GM12878 (cell line): ENCODE data around the gene SNX13. TPM values are rescaled to one million over a fixed set of nuclear protein-coding genes. Genes with fewer than 3 reads are reported as not detected.

Source experiments
- ATAC-seq: fragments of 200-7000 bp; cut with Tn5 transposase; 3 replicates; pipeline ENCODE4 v1.9.1; 2020; ENCODE audit warnings: mild to moderate bottlenecking, moderate library complexity
- BruUV-seq: library from RNA; stranded (reverse); fragments of 400-500 nt; replicated peaks from 2 replicates; lab custom pipeline; 2021; lab: Mats Ljungman, UMichigan
- CTCF ChIA-PET: fragments of 300-600 bp; sonication (Branson Sonifier 250); formaldehyde crosslinking; extraction: SDS; loops from one replicate; lab custom pipeline; 2021; ENCODE audit warnings: inconsistent platforms; lab: Yijun Ruan, JAX
- POLR2A ChIA-PET: fragments of 350-600 bp; formaldehyde crosslinking; extraction: SDS; loops from one replicate; lab custom pipeline; 2021; ENCODE audit warnings: inconsistent platforms; lab: Charles Lee
- RAD21 ChIA-PET: fragments of 300-600 bp; sonication (Branson Sonifier 250); formaldehyde crosslinking; loops from one replicate; lab custom pipeline; 2023; ENCODE audit warnings: antibody characterized with exemption; ENCODE audit not compliant: unreplicated experiment; lab: Charles Lee
- SMC1A ChIA-PET: fragments of 300-600 bp; sonication (Branson Sonifier 250); formaldehyde crosslinking; loops from one replicate; lab custom pipeline; 2023; ENCODE audit not compliant: unreplicated experiment, uncharacterized antibody; lab: Charles Lee
- DNase-seq: peaks from one replicate; pipeline ENCODE4 v3.0.0-alpha.2; 2011; ENCODE audit warnings: low read depth, low spot score
- FAIRE-seq: peaks from 3 replicates; lab custom pipeline; 2011; peaks lifted over from hg19 to GRCh38; lab: Jason Lieb, UNC
- H2AFZ ChIP-seq: 2 replicates; pipeline ENCODE4 v1.6.0; 2011; ENCODE audit warnings: low read depth, low read length, control low read depth; ENCODE audit not compliant: control insufficient read depth
- H3K27ac ChIP-seq: 2 replicates; pipeline ENCODE4 v1.5.1; 2011; ENCODE audit warnings: control low read depth; ENCODE audit not compliant: control insufficient read depth, insufficient read depth
- H3K27me3 ChIP-seq, 2 experiments: replicated peaks in 1 of 2; 2 replicates each; pipeline versions ENCODE4 v1.6.0 to v1.6.1; 2011; ENCODE audit warnings: low read length in 1 of 2; ENCODE audit not compliant: control insufficient read depth in 2 of 2, insufficient read depth in 2 of 2
- H3K36me3 ChIP-seq, 2 experiments: 2 replicates each; pipeline ENCODE4 v1.5.1; 2011; ENCODE audit warnings: low read length in 1 of 2; ENCODE audit not compliant: control insufficient read depth in 2 of 2, insufficient read depth in 2 of 2
- H3K4me1 ChIP-seq: 2 replicates; pipeline ENCODE4 v1.6.1; 2011; ENCODE audit warnings: mild to moderate bottlenecking, low read length, moderate library complexity, mixed read lengths; ENCODE audit not compliant: control insufficient read depth, insufficient read depth
- H3K4me2 ChIP-seq: 2 replicates; pipeline ENCODE4 v1.6.0; 2011; ENCODE audit warnings: control low read depth; ENCODE audit not compliant: control insufficient read depth, insufficient read depth
- H3K4me3 ChIP-seq: fragments of 200-600 bp; sonication (generic); 2 replicates; pipeline ENCODE4 v1.5.1; 2016
- H3K79me2 ChIP-seq: 2 replicates; pipeline ENCODE4 v1.6.0; 2011; ENCODE audit warnings: low read length; ENCODE audit not compliant: control insufficient read depth, insufficient read depth
- H3K9ac ChIP-seq: 2 replicates; pipeline ENCODE4 v1.8.0; 2011; ENCODE audit warnings: low read length, control low read depth, mixed read lengths; ENCODE audit not compliant: control insufficient read depth, insufficient read depth
- H3K9me3 ChIP-seq: replicated peaks from 3 replicates; pipeline ENCODE4 v1.5.1; 2011; ENCODE audit warnings: mild to moderate bottlenecking, low read length; ENCODE audit not compliant: control insufficient read depth, insufficient read depth
- H4K20me1 ChIP-seq: 2 replicates; pipeline ENCODE4 v1.6.0; 2011; ENCODE audit not compliant: control insufficient read depth, insufficient read depth
- ATF2 ChIP-seq: IDR thresholded peaks from 2 replicates; pipeline ENCODE4 v1.6.1; 2012; ENCODE audit warnings: low read length, inconsistent platforms
- BACH1 ChIP-seq: fragments of 450-650 bp; IDR thresholded peaks from 2 replicates; pipeline ENCODE4 v1.6.1; 2017; ENCODE audit warnings: mild to moderate bottlenecking, borderline replicate concordance
- CEBPZ ChIP-seq: fragments of 150-350 bp; IDR thresholded peaks from 2 replicates; pipeline ENCODE4 v1.6.1; 2016; ENCODE audit warnings: low read depth, low read length
- E2F8 ChIP-seq: fragments of 450-650 bp; IDR thresholded peaks from 2 replicates; pipeline ENCODE4 v1.6.1; 2018; ENCODE audit warnings: mild to moderate bottlenecking, low read depth, moderate library complexity; ENCODE audit not compliant: partially characterized antibody
- HCFC1 ChIP-seq: fragments of 150-350 bp; IDR thresholded peaks from 2 replicates; pipeline ENCODE4 v1.6.1; 2014; ENCODE audit warnings: low read length
- HDAC2 ChIP-seq: fragments of 200-600 bp; sonication (generic); IDR thresholded peaks from 2 replicates; pipeline ENCODE4 v1.6.1; 2017
- IRF4 ChIP-seq: IDR thresholded peaks from 2 replicates; pipeline ENCODE4 v1.6.1; 2011; ENCODE audit warnings: low read depth, low read length
- MEF2A ChIP-seq: IDR thresholded peaks from 2 replicates; pipeline ENCODE4 v1.6.1; 2011; ENCODE audit warnings: low read depth, mild to moderate bottlenecking, low read length, moderate library complexity; ENCODE audit not compliant: insufficient read depth
- MYC ChIP-seq: IDR thresholded peaks from 2 replicates; pipeline ENCODE4 v1.6.1; 2011; ENCODE audit warnings: mild to moderate bottlenecking, low read length, moderate library complexity, inconsistent platforms; ENCODE audit not compliant: insufficient read depth, insufficient replicate concordance, insufficient read length, severe bottlenecking
- POU2F2 ChIP-seq: IDR thresholded peaks from 3 replicates; pipeline ENCODE4 v1.6.1; 2011; ENCODE audit warnings: low read depth, mild to moderate bottlenecking, low read length, borderline replicate concordance
- SMAD1 ChIP-seq: fragments of 450-650 bp; IDR thresholded peaks from 2 replicates; pipeline ENCODE4 v1.6.1; 2018; ENCODE audit warnings: mild to moderate bottlenecking, low read depth; ENCODE audit not compliant: partially characterized antibody
- SP1 ChIP-seq: IDR thresholded peaks from one replicate; pipeline ENCODE4 v1.6.1; 2011; ENCODE audit warnings: low read depth, low read length
- TBL1XR1 ChIP-seq: IDR thresholded peaks from 2 replicates; pipeline ENCODE4 v1.6.1; 2012; ENCODE audit warnings: low read depth, low read length, improper control_type of control experiment
- ZNF207 ChIP-seq: fragments of 450-650 bp; IDR thresholded peaks from 2 replicates; pipeline ENCODE4 v1.6.1; 2014; ENCODE audit warnings: antibody characterized with exemption, mild to moderate bottlenecking, borderline replicate concordance
- WGBS: methylation state at CpG from one replicate; pipeline ENCODE4 v1.1.6; 2016; ENCODE audit warnings: low lambda C conversion rate; ENCODE audit not compliant: insufficient replicate concordance, insufficient coverage; ENCODE audit errors: missing lambda C conversion rate; 5-methylcytosine and 5-hydroxymethylcytosine counted together
- in situ Hi-C: fragments of 300-500 bp; cut with MboI; formaldehyde crosslinking; loops from 9 replicates; pipeline ENCODE4 v1.14.3; 2018; ENCODE audit warnings: mixed read lengths
- intact Hi-C: fragments of 100-400 bp; cut with micrococcal nuclease; formaldehyde crosslinking; loops from one replicate; pipeline ENCODE4 v1.14.2; 2022; ENCODE audit not compliant: unreplicated experiment
- polyA plus RNA-seq, 11 experiments: library from polyadenylated mRNA; depleted of rRNA in 4 of 11; unstranded in 6 of 11; stranded (reverse) in 5 of 11; fragments of >200 nt; fragmentation: Nextera tagmentation in 4 of 11; fragmentation: Illumina TruSeq in 1 of 11; extraction: Ambion mirVana in 4 of 11; extraction: Trizol in 1 of 11; gene quantifications; 1 replicate in 1 of 11; 2 replicates in 10 of 11; pipeline versions ENCODE4 v1.2.1 to v1.2.3, GENCODE V29; 2011 to 2016; ENCODE audit warnings: inconsistent platforms in 2 of 11, missing spikeins in 2 of 11, low read depth in 1 of 11
- total RNA-seq, 4 experiments: library from RNA; depleted of rRNA in 3 of 4; stranded (reverse); fragments of >200 nt in 3 of 4; fragmentation: Illumina TruSeq in 1 of 4; extraction: Trizol in 1 of 4; gene quantifications; 2 replicates each; pipeline versions ENCODE4 v1.2.1 to v1.2.3, GENCODE V29; 2013 to 2021

The SNX13 gene
- total and polyA plus RNA-seq, 10 of the 15 experiments (the other 5 are each of a cell fraction or from before 2014, with no cell fraction given): 2.2 to 17.1 (median 11.9) TPM

GRCh38 chr7:17988858-17989257 is 48.6 kb upstream of the SNX13 start (continued):
- no peak for TF ChIP-seq CEBPZ

GRCh38 chr7:17988141-17988540 is 47.8 kb upstream of the SNX13 start:
- no peak overlapping the region for H2AFZ ChIP-seq
- ATAC-seq (no peak), FAIRE-seq (no peak), DNase-seq (no peak)
- H3K36me3 ChIP-seq: no peaks in the 10 kb centered on the region
- H3K4me2 ChIP-seq: no peak overlapping the region
- ChIA-PET SMC1A (interaction anchor here (1.1 to 1.7 kb wide), 2 partner anchors 215 to 218 kb away, joined by 4 to 10 read pairs; no protein-coding TSS in a partner anchor), CTCF (interaction anchor here (9.9 kb wide), 1 partner anchor 217 kb away, joined by 193 read pairs; no protein-coding TSS in a partner anchor), RAD21 (interaction anchor here (0.7 kb wide), 1 partner anchor 218 kb away, joined by 3 read pairs; no protein-coding TSS in a partner anchor), POLR2A (interaction anchor here (0.6 kb wide), 2 partner anchors 13 to 38 kb away, joined by 3 to 4 read pairs; no protein-coding TSS in a partner anchor)
- H3K4me3 ChIP-seq: no peak overlapping the region
- no peak overlapping the region for H3K27ac ChIP-seq
- no TSS peak for BruUV-seq
- H3K9me3 ChIP-seq: no peaks in the 10 kb centered on the region
- intact Hi-C loops: no loop called here
- H3K79me2 ChIP-seq: no peaks in the 10 kb centered on the region
- no peaks in the 10 kb centered on the region for H4K20me1 ChIP-seq
- H3K4me1 ChIP-seq: no peaks in the 10 kb centered on the region
- H3K27me3 ChIP-seq: no peaks in the 10 kb centered on the region
- in situ Hi-C loops: no loop called here
- WGBS: 50% methylated on average over 6 of the region's 6 CpGs
- H3K9ac ChIP-seq: no peak overlapping the region
- TF ChIP-seq POU2F2: no peak
- no peak for TF ChIP-seq TBL1XR1
- no peak for TF ChIP-seq BACH1
- TF ChIP-seq SP1: no peak
- no peak for TF ChIP-seq HDAC2
- no peak for TF ChIP-seq SMAD1
- TF ChIP-seq IRF4: no peak
- TF ChIP-seq ZNF207: no peak
- no peak for TF ChIP-seq E2F8
- TF ChIP-seq HCFC1: no peak
- TF ChIP-seq MEF2A: no peak
- no peak for TF ChIP-seq ATF2
- TF ChIP-seq MYC: no peak
